ENCODE results near the gene ALPK1. TPM values are rescaled to one million over a fixed set of nuclear protein-coding genes. Genes with fewer than 3 reads are reported as not detected.

ALPK1 gene
- total RNA-seq, 2 experiments from 2014 or later, result 33.7 to 51.1 TPM

DNA sequence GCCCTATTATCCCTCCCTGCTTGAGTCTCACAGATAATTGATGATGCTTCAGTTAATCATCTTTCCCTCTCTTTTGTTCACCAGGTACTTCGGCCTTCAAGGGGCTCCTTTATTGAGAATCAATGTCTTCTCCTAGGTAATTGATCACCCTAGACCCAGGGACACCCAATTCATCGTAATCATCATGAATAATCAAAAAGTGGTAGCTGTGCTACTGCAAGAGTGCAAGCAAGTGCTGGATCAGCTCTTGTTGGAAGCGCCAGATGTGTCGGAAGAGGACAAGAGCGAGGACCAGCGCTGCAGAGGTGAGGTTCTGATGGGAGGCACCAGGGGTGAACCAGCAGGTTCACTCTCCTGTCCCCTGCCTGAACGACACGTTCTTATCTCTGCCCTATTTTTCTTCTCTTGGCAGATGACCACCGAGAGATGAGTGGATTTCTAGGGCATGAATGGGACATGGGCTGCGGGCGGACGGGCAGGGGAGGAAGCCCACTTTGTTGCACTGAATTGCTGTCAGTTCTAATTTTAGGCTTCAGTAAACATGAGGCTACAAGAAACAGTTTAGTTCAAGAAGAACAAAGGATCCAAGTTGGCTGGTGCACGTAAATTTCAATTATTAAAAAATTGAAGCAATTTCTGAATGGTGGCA is 80.5 kb downstream of the ALPK1 start:
- Histone ChIP-seq H3K9me2 (ENCODE audit: insufficient read depth, low read length) (no peaks in the 10 kb centered on the region), H3K79me2 (ENCODE audit: insufficient read depth, low read depth, low read length) (no peaks in the 10 kb centered on the region), H2AFZ (ENCODE audit: low read length) (no peak overlapping the region), H3K4me2 (ENCODE audit: low read length) (no peak overlapping the region), H3K4me3 (ENCODE audit: low read depth, low read length, poor library complexity, severe bottlenecking) (no peak overlapping the region), H4K20me1 (ENCODE audit: insufficient read depth, low read length) (no peaks in the 10 kb centered on the region), H3K4me1 (ENCODE audit: insufficient read depth, low read length, poor library complexity, severe bottlenecking) (no peaks in the 10 kb centered on the region), H3K9me3 (ENCODE audit: low read length) (no peaks in the 10 kb centered on the region), H3K36me3 (ENCODE audit: insufficient read depth, low read length) (no peaks in the 10 kb centered on the region), H3K27ac (ENCODE audit: low read depth, low read length, poor library complexity, severe bottlenecking) (no peak overlapping the region)
- TF ChIP-seq, protein P1, sequence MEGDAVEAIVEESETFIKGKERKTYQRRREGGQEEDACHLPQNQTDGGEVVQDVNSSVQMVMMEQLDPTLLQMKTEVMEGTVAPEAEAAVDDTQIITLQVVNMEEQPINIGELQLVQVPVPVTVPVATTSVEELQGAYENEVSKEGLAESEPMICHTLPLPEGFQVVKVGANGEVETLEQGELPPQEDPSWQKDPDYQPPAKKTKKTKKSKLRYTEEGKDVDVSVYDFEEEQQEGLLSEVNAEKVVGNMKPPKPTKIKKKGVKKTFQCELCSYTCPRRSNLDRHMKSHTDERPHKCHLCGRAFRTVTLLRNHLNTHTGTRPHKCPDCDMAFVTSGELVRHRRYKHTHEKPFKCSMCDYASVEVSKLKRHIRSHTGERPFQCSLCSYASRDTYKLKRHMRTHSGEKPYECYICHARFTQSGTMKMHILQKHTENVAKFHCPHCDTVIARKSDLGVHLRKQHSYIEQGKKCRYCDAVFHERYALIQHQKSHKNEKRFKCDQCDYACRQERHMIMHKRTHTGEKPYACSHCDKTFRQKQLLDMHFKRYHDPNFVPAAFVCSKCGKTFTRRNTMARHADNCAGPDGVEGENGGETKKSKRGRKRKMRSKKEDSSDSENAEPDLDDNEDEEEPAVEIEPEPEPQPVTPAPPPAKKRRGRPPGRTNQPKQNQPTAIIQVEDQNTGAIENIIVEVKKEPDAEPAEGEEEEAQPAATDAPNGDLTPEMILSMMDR (conservative IDR thresholded peaks at IDR 0.05; ENCODE audit: low read length), result no peak
- no peak for TF ChIP-seq EZH2phosphoT487 (IDR thresholded peaks at IDR 0.05; ENCODE audit: borderline replicate concordance, low read depth, low read length)
- DNase-seq (ENCODE audit: low spot score), result no peak
- ChIA-PET POLR2A (interaction anchor here (1.2 kb wide), 1 partner anchor 10 kb away, joined by 4 read pairs; no protein-coding TSS in a partner anchor), CTCF (ENCODE audit: unreplicated experiment) (no interaction called here)
- intact Hi-C loops (cut with micrococcal nuclease; ENCODE audit: unreplicated experiment), result no loop called here
- no TSS peak for BruUV-seq (replicated peaks)

DNA sequence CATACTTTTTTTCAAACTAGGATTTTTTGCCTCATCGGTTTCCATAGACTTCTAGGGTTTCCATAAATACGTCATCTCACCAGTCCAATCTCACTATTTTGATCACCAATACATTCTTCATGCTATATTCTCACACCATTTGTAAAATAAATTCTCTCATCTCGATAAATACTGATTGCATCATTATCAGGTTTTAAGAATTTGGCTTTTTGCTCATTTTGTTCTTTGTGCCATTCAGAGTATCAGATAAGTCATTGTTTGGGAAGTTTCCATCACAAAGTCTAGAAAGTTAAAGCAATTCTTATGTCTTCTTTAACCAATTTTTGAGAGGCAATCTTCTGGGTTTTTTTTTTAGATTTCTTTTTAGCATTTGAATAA is 81.1 kb downstream of the ALPK1 start:
- CTCF ChIA-PET (ENCODE audit: unreplicated experiment), result no interaction called here
- H3K4me2 ChIP-seq (ENCODE audit: low read length), result no peak overlapping the region
- intact Hi-C loops (cut with micrococcal nuclease; ENCODE audit: unreplicated experiment), result no loop called here

DNA sequence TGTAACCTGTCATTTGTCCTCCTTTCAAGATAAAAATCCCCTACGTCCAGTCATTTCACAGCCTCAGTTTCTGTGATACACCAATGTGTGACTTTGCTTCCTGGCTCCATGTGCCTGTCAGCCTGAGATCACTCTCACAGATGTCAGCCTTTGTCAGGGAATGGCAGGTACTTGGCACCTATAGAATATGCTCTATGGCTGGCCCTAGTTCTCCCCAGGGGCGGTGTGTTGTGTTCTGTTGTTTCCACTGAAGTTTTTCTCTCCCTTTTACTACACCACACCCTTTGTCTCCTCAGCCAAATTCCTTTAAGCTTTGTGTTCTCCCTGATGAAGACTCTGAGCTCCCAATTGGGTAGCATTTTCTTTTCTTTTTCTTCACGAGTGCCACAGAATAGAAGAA is 81.7 kb downstream of the ALPK1 start:
- DNase-seq (ENCODE audit: low spot score), result no peak
- POLR2A ChIA-PET, result no interaction called here

More for the DNA sequence above, 81.1 kb downstream of the ALPK1 start:
- H3K4me3 ChIP-seq (ENCODE audit: low read depth, low read length, poor library complexity, severe bottlenecking), result no peak overlapping the region
- no peak for DNase-seq (ENCODE audit: low spot score)
- H3K9me2 ChIP-seq (ENCODE audit: insufficient read depth, low read length), result no peaks in the 10 kb centered on the region
- POLR2A ChIA-PET, result no interaction called here
- no peak overlapping the region for H3K27ac ChIP-seq (ENCODE audit: low read depth, low read length, poor library complexity, severe bottlenecking)
- no peaks in the 10 kb centered on the region for H3K9me3 ChIP-seq (ENCODE audit: low read length)
- no peaks in the 10 kb centered on the region for H4K20me1 ChIP-seq (ENCODE audit: insufficient read depth, low read length)
- H3K4me1 ChIP-seq (ENCODE audit: insufficient read depth, low read length, poor library complexity, severe bottlenecking), result no peaks in the 10 kb centered on the region
- no peaks in the 10 kb centered on the region for H3K79me2 ChIP-seq (ENCODE audit: insufficient read depth, low read depth, low read length)
- no peak overlapping the region for H2AFZ ChIP-seq (ENCODE audit: low read length)
- TF ChIP-seq EZH2phosphoT487 (IDR thresholded peaks at IDR 0.05; ENCODE audit: borderline replicate concordance, low read depth, low read length), result no peak
- TF ChIP-seq, protein P1 (conservative IDR thresholded peaks at IDR 0.05; ENCODE audit: low read length), result no peak
- BruUV-seq (replicated peaks), result no TSS peak
- no peaks in the 10 kb centered on the region for H3K36me3 ChIP-seq (ENCODE audit: insufficient read depth, low read length)

More for the DNA sequence above, 81.7 kb downstream of the ALPK1 start:
- no peaks in the 10 kb centered on the region for H3K9me2 ChIP-seq (ENCODE audit: insufficient read depth, low read length)
- H3K4me3 ChIP-seq (ENCODE audit: low read depth, low read length, poor library complexity, severe bottlenecking), result no peak overlapping the region
- H4K20me1 ChIP-seq (ENCODE audit: insufficient read depth, low read length), result no peaks in the 10 kb centered on the region
- no peaks in the 10 kb centered on the region for H3K4me1 ChIP-seq (ENCODE audit: insufficient read depth, low read length, poor library complexity, severe bottlenecking)
- no peaks in the 10 kb centered on the region for H3K79me2 ChIP-seq (ENCODE audit: insufficient read depth, low read depth, low read length)
- TF ChIP-seq, protein P1 (conservative IDR thresholded peaks at IDR 0.05; ENCODE audit: low read length), result no peak
- no peak for TF ChIP-seq EZH2phosphoT487 (IDR thresholded peaks at IDR 0.05; ENCODE audit: borderline replicate concordance, low read depth, low read length)
- H3K4me2 ChIP-seq (ENCODE audit: low read length), result no peak overlapping the region
- intact Hi-C loops (cut with micrococcal nuclease; ENCODE audit: unreplicated experiment), result no loop called here
- H3K27ac ChIP-seq (ENCODE audit: low read depth, low read length, poor library complexity, severe bottlenecking), result no peak overlapping the region
- 0 out of 2 replicates have a peak, but pooled peaks cover under 1% of the 10 kb centered on the region for H3K36me3 ChIP-seq (ENCODE audit: insufficient read depth, low read length)
- BruUV-seq (replicated peaks), result no TSS peak
- no peaks in the 10 kb centered on the region for H3K9me3 ChIP-seq (ENCODE audit: low read length)
- no peak overlapping the region for H2AFZ ChIP-seq (ENCODE audit: low read length)
- CTCF ChIA-PET (ENCODE audit: unreplicated experiment), result no interaction called here
